ENCODE data around the gene GPC1. TPM values are rescaled to one million over a fixed set of nuclear protein-coding genes. Genes with fewer than 3 reads are reported as not detected.

Gene GPC1
- total and polyA plus RNA-seq, 2 of the 4 experiments (the other 2 are of a cell fraction) = 16.0 to 211 TPM

DNA sequence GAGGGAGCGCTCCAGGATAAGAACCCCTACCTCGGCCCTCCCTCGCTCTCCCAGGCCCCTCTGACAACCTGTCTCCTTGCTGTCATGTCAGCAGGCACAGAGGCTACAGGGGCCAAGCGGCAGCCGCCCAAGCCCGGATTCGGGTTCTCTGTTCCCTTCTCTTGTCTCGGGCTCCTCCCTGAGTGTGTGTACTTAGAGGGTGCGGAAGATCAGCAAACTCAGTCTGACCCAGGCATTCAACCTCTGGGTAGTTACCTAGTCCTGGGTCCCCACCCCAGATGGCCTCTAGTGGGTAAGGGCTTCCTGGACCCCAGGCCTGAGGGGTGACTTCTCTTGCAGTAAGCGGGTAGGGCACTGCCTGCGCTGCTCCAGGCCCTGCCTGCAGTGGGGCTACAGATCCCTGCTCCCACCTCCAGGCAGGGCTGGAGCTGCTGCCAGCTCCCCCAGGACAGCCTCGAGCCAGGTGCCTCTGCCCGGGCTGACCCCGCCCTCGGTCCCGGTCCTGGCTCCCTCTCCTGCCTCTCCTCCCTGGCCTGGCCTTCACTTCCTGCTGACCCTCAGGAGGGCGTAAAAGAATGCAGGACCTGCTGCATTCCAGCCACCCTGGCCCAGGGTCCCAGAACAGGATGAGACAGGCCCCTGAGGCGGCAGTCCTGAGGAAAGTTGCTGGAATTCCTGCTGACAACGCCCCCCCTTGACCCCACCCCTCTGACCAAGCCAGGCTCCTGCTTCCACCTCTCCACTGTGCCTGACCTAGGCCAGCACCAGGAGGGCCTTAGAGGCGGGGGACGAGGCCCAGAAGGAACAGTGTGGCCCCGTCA, 22.0 kb downstream of the GPC1 start:
- in situ Hi-C loops (cut with MboI; ENCODE audit: low sequenced_read_pairs) = no loop called here
- TF ChIP-seq MXI1 (IDR thresholded peaks at IDR 0.05; ENCODE audit: borderline replicate concordance, low read depth, low read length) (no peak), SMC3 (IDR thresholded peaks at IDR 0.05; ENCODE audit: low read depth, low read length) (no peak), RCOR1 (IDR thresholded peaks at IDR 0.05; ENCODE audit: insufficient replicate concordance, low read length) (no peak), FOS (IDR thresholded peaks at IDR 0.05; ENCODE audit: low read depth, low read length) (no peak), NFE2L2 (IDR thresholded peaks at IDR 0.05; ENCODE audit: low read depth, low read length) (no peak), POLR2A (IDR thresholded peaks at IDR 0.05; ENCODE audit: low read depth, low read length) (no peak), ELK1 (IDR thresholded peaks at IDR 0.05; ENCODE audit: borderline replicate concordance, low read depth, low read length) (no peak), CHD1 (IDR thresholded peaks at IDR 0.05; ENCODE audit: low read depth, low read length) (no peak), RAD21 (IDR thresholded peaks at IDR 0.05; ENCODE audit: low read length) (no peak), RFX5 (IDR thresholded peaks at IDR 0.05; ENCODE audit: low read depth, low read length) (no peak), BHLHE40 (IDR thresholded peaks at IDR 0.05; ENCODE audit: low read depth, low read length) (no peak), CEBPB (IDR thresholded peaks at IDR 0.05; ENCODE audit: low read depth, low read length) (no peak), MAZ (IDR thresholded peaks at IDR 0.05; ENCODE audit: borderline replicate concordance, low read depth, low read length) (no peak)
- TF ChIP-seq, protein P1, sequence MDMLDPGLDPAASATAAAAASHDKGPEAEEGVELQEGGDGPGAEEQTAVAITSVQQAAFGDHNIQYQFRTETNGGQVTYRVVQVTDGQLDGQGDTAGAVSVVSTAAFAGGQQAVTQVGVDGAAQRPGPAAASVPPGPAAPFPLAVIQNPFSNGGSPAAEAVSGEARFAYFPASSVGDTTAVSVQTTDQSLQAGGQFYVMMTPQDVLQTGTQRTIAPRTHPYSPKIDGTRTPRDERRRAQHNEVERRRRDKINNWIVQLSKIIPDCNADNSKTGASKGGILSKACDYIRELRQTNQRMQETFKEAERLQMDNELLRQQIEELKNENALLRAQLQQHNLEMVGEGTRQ (IDR thresholded peaks at IDR 0.05; ENCODE audit: low read depth, low read length) = no peak
- TF ChIP-seq, protein P2, sequence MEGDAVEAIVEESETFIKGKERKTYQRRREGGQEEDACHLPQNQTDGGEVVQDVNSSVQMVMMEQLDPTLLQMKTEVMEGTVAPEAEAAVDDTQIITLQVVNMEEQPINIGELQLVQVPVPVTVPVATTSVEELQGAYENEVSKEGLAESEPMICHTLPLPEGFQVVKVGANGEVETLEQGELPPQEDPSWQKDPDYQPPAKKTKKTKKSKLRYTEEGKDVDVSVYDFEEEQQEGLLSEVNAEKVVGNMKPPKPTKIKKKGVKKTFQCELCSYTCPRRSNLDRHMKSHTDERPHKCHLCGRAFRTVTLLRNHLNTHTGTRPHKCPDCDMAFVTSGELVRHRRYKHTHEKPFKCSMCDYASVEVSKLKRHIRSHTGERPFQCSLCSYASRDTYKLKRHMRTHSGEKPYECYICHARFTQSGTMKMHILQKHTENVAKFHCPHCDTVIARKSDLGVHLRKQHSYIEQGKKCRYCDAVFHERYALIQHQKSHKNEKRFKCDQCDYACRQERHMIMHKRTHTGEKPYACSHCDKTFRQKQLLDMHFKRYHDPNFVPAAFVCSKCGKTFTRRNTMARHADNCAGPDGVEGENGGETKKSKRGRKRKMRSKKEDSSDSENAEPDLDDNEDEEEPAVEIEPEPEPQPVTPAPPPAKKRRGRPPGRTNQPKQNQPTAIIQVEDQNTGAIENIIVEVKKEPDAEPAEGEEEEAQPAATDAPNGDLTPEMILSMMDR (conservative IDR thresholded peaks at IDR 0.05; ENCODE audit: low read depth, low read length) = no peak

More for the DNA sequence above, 22.0 kb downstream of the GPC1 start:
- no peak overlapping the region for H3K56ac ChIP-seq (ENCODE audit: extremely low read depth, insufficient read depth, low read length)
- POLR2A ChIA-PET (ENCODE audit: unreplicated experiment) = interaction anchor here (0.5 kb wide), 1 partner anchor 899 kb away, joined by 4 read pairs; the partner anchor contains the start of gene FARP2
- no peak overlapping the region for H2AK5ac ChIP-seq (ENCODE audit: low read depth, low read length)
- H3K14ac ChIP-seq (replicated peaks; ENCODE audit: low read depth, low read length) = no peak overlapping the region
- CTCF ChIA-PET = no interaction called here
- WGBS, 2 experiments (ENCODE audit: extremely low coverage in 2 of 2, insufficient read length in 1 of 2) = 70% methylated on average over 2 of the region's 22 CpGs; no CpG with 5 or more reads in 1 of the 2 experiments
- no peak overlapping the region for H4K5ac ChIP-seq (ENCODE audit: low read depth, low read length)
- dilution Hi-C loops (cut with HindIII; ENCODE audit: low sequenced_read_pairs, unreplicated experiment) (no loop called here), intact Hi-C loops (cut with micrococcal nuclease) (no loop called here)
- H3K4ac ChIP-seq (ENCODE audit: low read depth, low read length) = no peak overlapping the region
- no TSS peak for BruUV-seq (replicated peaks)
- no peak overlapping the region for H2BK20ac ChIP-seq (ENCODE audit: low read depth, low read length)
- H2AFZ ChIP-seq (replicated peaks; ENCODE audit: low read length, poor library complexity) = no peak overlapping the region
- H3K79me1 ChIP-seq (ENCODE audit: low read depth in 1 of 2, low read length in 2 of 2) = peaks cover 8 to 39% of the 10 kb centered on the region in 2 experiments; a peak in 3 of 4 replicates
- no peak overlapping the region for H3K27ac ChIP-seq (ENCODE audit: insufficient read depth, low read length)
- no peak overlapping the region for H3K23ac ChIP-seq (ENCODE audit: low read depth, low read length)
- H2BK15ac ChIP-seq (ENCODE audit: low read depth, low read length) = no peak overlapping the region
- H3K9ac ChIP-seq (ENCODE audit: low read depth, low read length) = no peak overlapping the region
- no peaks in the 10 kb centered on the region for H3K9me1 ChIP-seq (ENCODE audit: insufficient read depth, low read length)
- H2BK120ac ChIP-seq (ENCODE audit: low read depth, low read length) = no peak overlapping the region
- peaks cover 13% of the 10 kb centered on the region; the same call in 1 of the 2 replicates for H3K36me3 ChIP-seq (ENCODE audit: control insufficient read depth, insufficient read depth, low read length)
- H3K4me1 ChIP-seq (ENCODE audit: control insufficient read depth, insufficient read depth, low read length) = peaks cover 3% of the 10 kb centered on the region; the same call in 1 of the 2 replicates
- no peak overlapping the region for H3K4me3 ChIP-seq (ENCODE audit: insufficient read depth, low read depth, low read length)
- H4K8ac ChIP-seq (ENCODE audit: low read depth in 2 of 2, low read length in 2 of 2) = no peak overlapping the region
- H4K91ac ChIP-seq (ENCODE audit: insufficient read depth, low read depth, low read length) = no peak overlapping the region
- H2AK9ac ChIP-seq (replicated peaks; ENCODE audit: low read depth, low read length, poor library complexity) = no peak overlapping the region
- H3K9me3 ChIP-seq (ENCODE audit: control insufficient read depth, insufficient read depth, low read length) = no peaks in the 10 kb centered on the region
- no peak overlapping the region for H3K4me2 ChIP-seq (ENCODE audit: low read depth, low read length)
- no peak for ATAC-seq (ENCODE audit: low read depth)
- H3K18ac ChIP-seq (ENCODE audit: low read depth, low read length) = no peak overlapping the region
- no peak for DNase-seq
- H4K20me1 ChIP-seq (ENCODE audit: insufficient read depth, low read length) = peaks cover 38% of the 10 kb centered on the region
- H3K27me3 ChIP-seq (ENCODE audit: control insufficient read depth, insufficient read depth, low read length) = no peaks in the 10 kb centered on the region
- no peak overlapping the region for H2BK5ac ChIP-seq (ENCODE audit: low read depth, low read length, poor library complexity, severe bottlenecking)
